Endothelial cell of umbilical vein (primary cell): ENCODE measurements around the gene NFIL3. TPM values are rescaled to one million over a fixed set of nuclear protein-coding genes. Genes with fewer than 3 reads are reported as not detected.

ENCODE experiments used
- BruUV-seq: library from RNA; stranded (reverse); fragments of 400-500 nt; replicated peaks from 2 replicates; lab custom pipeline; 2021; lab: Mats Ljungman, UMichigan
- CTCF ChIA-PET: fragments of 300-600, 350-600 bp; sonication (Branson Sonifier 250); formaldehyde crosslinking; loops from one replicate; lab custom pipeline; 2021; ENCODE audit warnings: antibody characterized with exemption, inconsistent platforms; lab: Charles Lee
- POLR2A ChIA-PET: fragments of 300-600, 350-600 bp; sonication (Branson Sonifier 250); formaldehyde crosslinking; loops from one replicate; lab custom pipeline; 2021; ENCODE audit warnings: antibody characterized with exemption, inconsistent platforms; lab: Charles Lee
- DNase-seq: peaks from one replicate; pipeline ENCODE4 v3.0.0-alpha.2; 2011; ENCODE audit warnings: low read depth, low spot score
- FAIRE-seq: peaks from 2 replicates; lab custom pipeline; 2011; peaks lifted over from hg19 to GRCh38; lab: Jason Lieb, UNC
- H2AFZ ChIP-seq: 2 replicates; pipeline ENCODE4 v1.6.0; 2012; ENCODE audit warnings: low read depth, low read length, control low read depth, inconsistent platforms
- H3K27ac ChIP-seq: 2 replicates; pipeline ENCODE4 v1.5.1; 2011; ENCODE audit warnings: low read depth, mild to moderate bottlenecking, control low read depth, low read length, moderate library complexity; ENCODE audit not compliant: insufficient read depth
- H3K27me3 ChIP-seq, 2 experiments: 2 replicates each; pipeline versions ENCODE4 v1.6.0 to v1.6.1; 2011; ENCODE audit warnings: low read length in 2 of 2, mixed read lengths in 1 of 2; ENCODE audit not compliant: control insufficient read depth in 2 of 2, insufficient read depth in 2 of 2
- H3K36me3 ChIP-seq, 2 experiments: 2 replicates in 1 of 2; 3 replicates in 1 of 2; pipeline ENCODE4 v1.5.1; 2011; ENCODE audit warnings: low read length in 2 of 2, mild to moderate bottlenecking in 1 of 2, moderate library complexity in 1 of 2; ENCODE audit not compliant: control insufficient read depth in 2 of 2, insufficient read depth in 2 of 2; ENCODE audit errors: extremely low read depth in 1 of 2
- H3K4me1 ChIP-seq: 3 replicates; pipeline ENCODE4 v1.5.1; 2011; ENCODE audit warnings: mild to moderate bottlenecking, low read length; ENCODE audit not compliant: control insufficient read depth, insufficient read depth; ENCODE audit errors: extremely low read depth
- H3K4me2 ChIP-seq: 2 replicates; pipeline ENCODE4 v1.6.1; 2011; ENCODE audit warnings: low read length, control low read depth, mixed read lengths; ENCODE audit not compliant: insufficient read depth
- H3K4me3 ChIP-seq, 3 experiments: fragments of 200-600 bp in 1 of 3; sonication (generic), shearing (Covaris generic) in 1 of 3; replicated peaks in 1 of 3; 2 replicates each; pipeline ENCODE4 v1.5.1; 2011 to 2016; ENCODE audit warnings: control low read depth in 3 of 3, low read length in 3 of 3, mild to moderate bottlenecking in 2 of 3, inconsistent platforms in 1 of 3, low read depth in 1 of 3, moderate library complexity in 1 of 3; ENCODE audit not compliant: insufficient read depth in 1 of 3
- H3K79me2 ChIP-seq: 2 replicates; pipeline ENCODE4 v1.6.0; 2012; ENCODE audit warnings: low read length, inconsistent platforms; ENCODE audit not compliant: control insufficient read depth, insufficient read depth
- H3K9ac ChIP-seq: replicated peaks from 2 replicates; pipeline ENCODE3; 2011; ENCODE audit warnings: low read length, control low read depth; ENCODE audit not compliant: insufficient read depth; ENCODE audit errors: extremely low read depth
- H3K9me1 ChIP-seq: replicated peaks from 3 replicates; pipeline ENCODE4 v1.6.0; 2011; ENCODE audit warnings: mild to moderate bottlenecking, low read length; ENCODE audit not compliant: control insufficient read depth, insufficient read depth; ENCODE audit errors: extremely low read depth
- H3K9me3 ChIP-seq: replicated peaks from 2 replicates; pipeline ENCODE4 v1.5.1; 2012; ENCODE audit warnings: low read length, inconsistent platforms; ENCODE audit not compliant: control insufficient read depth, insufficient read depth
- H4K20me1 ChIP-seq: replicated peaks from 2 replicates; pipeline ENCODE3; 2011; ENCODE audit warnings: mild to moderate bottlenecking, low read length; ENCODE audit not compliant: control insufficient read depth, insufficient read depth; ENCODE audit errors: extremely low read depth
- CTCF ChIP-seq, 2 donors: IDR thresholded peaks; 1 replicate in 1 of 2; 2 replicates in 1 of 2; pipeline ENCODE4 v1.5.1; 2011; ENCODE audit warnings: low read length in 2 of 2, mild to moderate bottlenecking in 2 of 2, moderate library complexity in 2 of 2, control low read depth in 1 of 2, inconsistent platforms in 1 of 2, low read depth in 1 of 2; ENCODE audit not compliant: insufficient read depth in 1 of 2; ENCODE audit errors: extremely low read depth in 1 of 2
- POLR2AphosphoS5 ChIP-seq: IDR thresholded peaks from 2 replicates; pipeline ENCODE4 v1.6.1; 2012; ENCODE audit warnings: low read depth, mild to moderate bottlenecking, control low read depth, low read length, moderate library complexity; ENCODE audit not compliant: insufficient read depth
- dilution Hi-C: fragments of 300-500 bp; cut with MboI; formaldehyde crosslinking; loops from one replicate; pipeline ENCODE4 v1.15.0; 2019; ENCODE audit warnings: low sequenced_read_pairs; ENCODE audit not compliant: extremely low pct_ligation_motif_present
- intact Hi-C: fragments of 100-400 bp; cut with micrococcal nuclease; formaldehyde crosslinking; loops from one replicate; pipeline ENCODE4 v1.10.0; 2022
- polyA plus RNA-seq, 4 experiments: library from polyadenylated mRNA; depleted of rRNA in 3 of 4; stranded (reverse) in 3 of 4; unstranded in 1 of 4; fragments of >200 nt; gene quantifications; 2 replicates each; pipeline versions ENCODE4 v1.2.1 to v1.2.3, GENCODE V29; 2011 to 2012; ENCODE audit warnings: missing spikeins in 1 of 4
- total RNA-seq: library from RNA; stranded (reverse); gene quantifications from 2 replicates; pipeline ENCODE4 v1.2.3, GENCODE V29; 2021

NFIL3 gene
- total and polyA plus RNA-seq, 2 donors (not counting 3 experiments of a cell fraction or from before 2014, with no cell fraction given), result 2.9 to 10.5 TPM

GRCh38 chr9:91422758-91423711 lies 597 bp downstream of the NFIL3 start:
- dilution Hi-C loops, result no loop called here
- intact Hi-C loops, result loop anchor here (1.0 to 5.0 kb wide), 5 partner anchors 62 to 362 kb away; partner anchors contain the start of gene AUH
- Histone ChIP-seq H3K9ac (peak overlapping the region; percentile 73), H3K79me2 (peaks cover 36% of the 10 kb centered on the region), H4K20me1 (peaks cover 4% of the 10 kb centered on the region), H2AFZ (peak overlapping the region; percentile 2), H3K4me3 (peak overlapping the region; percentile 57 to 81 (median 60)), H3K36me3 (no peaks in the 10 kb centered on the region), H3K27me3 (no peaks in the 10 kb centered on the region), H3K9me3 (no peaks in the 10 kb centered on the region), H3K4me1 (peaks cover 35% of the 10 kb centered on the region), H3K4me2 (peak overlapping the region; percentile 86), H3K27ac (peak overlapping the region; percentile 46), H3K9me1 (no peaks in the 10 kb centered on the region)
- TF ChIP-seq POLR2AphosphoS5, result no peak
- peak; percentile 4 to 38 for TF ChIP-seq CTCF (IDR thresholded peaks at IDR 0.05; ENCODE audit: extremely low read depth in 1 of 2, insufficient read depth in 1 of 2, low read depth in 1 of 2, low read length in 2 of 2)
- POLR2A ChIA-PET, result interaction anchor here (1.0 kb wide), 3 partner anchors 62 to 231 kb away, joined by 3 to 4 read pairs (median 4); no protein-coding TSS in a partner anchor
- DNase-seq (peak; percentile 73), FAIRE-seq (peak; percentile 26)
- CTCF ChIA-PET, result interaction anchor here (1.2 to 7.6 kb wide), 13 partner anchors 10 to 509 kb away, joined by 3 to 139 read pairs (median 8); no protein-coding TSS in a partner anchor
- no TSS peak for BruUV-seq
